Glutamatergic neuron (in vitro differentiated cells): Measurements from ENCODE around the gene GNAS. TPM values are rescaled to one million over a fixed set of nuclear protein-coding genes. Genes with fewer than 3 reads are reported as not detected.

Experiments
- DNase-seq: peaks from one replicate; pipeline ENCODE4 v3.0.0; 2022
- H3K27ac Mint-ChIP-seq: one replicate; pipeline ENCODE4 v1.8.0; 2020; ENCODE audit warnings: mild to moderate bottlenecking, mixed read lengths, inconsistent platforms; ENCODE audit not compliant: unreplicated experiment
- H3K27me3 Mint-ChIP-seq: one replicate; pipeline ENCODE4 v1.8.0; 2020; ENCODE audit warnings: mild to moderate bottlenecking, moderate library complexity, mixed read lengths, inconsistent platforms; ENCODE audit not compliant: unreplicated experiment
- H3K36me3 Mint-ChIP-seq: one replicate; pipeline ENCODE4 v1.8.0; 2020; ENCODE audit warnings: mild to moderate bottlenecking, mixed read lengths, inconsistent platforms; ENCODE audit not compliant: unreplicated experiment
- H3K4me1 Mint-ChIP-seq: one replicate; pipeline ENCODE4 v1.8.0; 2020; ENCODE audit warnings: mild to moderate bottlenecking, low read depth, mixed read lengths, inconsistent platforms; ENCODE audit not compliant: unreplicated experiment
- H3K4me3 Mint-ChIP-seq: one replicate; pipeline ENCODE4 v1.8.0; 2020; ENCODE audit warnings: mild to moderate bottlenecking, mixed read lengths, inconsistent platforms; ENCODE audit not compliant: unreplicated experiment
- H3K9me3 Mint-ChIP-seq: one replicate; pipeline ENCODE4 v1.8.0; 2020; ENCODE audit warnings: mild to moderate bottlenecking, moderate library complexity, mixed read lengths, inconsistent platforms; ENCODE audit not compliant: unreplicated experiment
- CTCF ChIP-seq: fragments of 200-600 bp; sonication (generic); IDR thresholded peaks from one replicate; pipeline ENCODE4 v1.5.0; 2021; ENCODE audit not compliant: partially characterized antibody, unreplicated experiment
- total RNA-seq: library from RNA; stranded (reverse); fragmentation: NEBNext Ultra II Directional; extraction: Animal tissue kit (Norgen Biotek cat#: 25700); gene quantifications from one replicate; pipeline ENCODE4 v1.2.1, GENCODE V29; 2021; ENCODE audit not compliant: unreplicated experiment

The GNAS gene
- total RNA-seq, 1 donor from 2014 or later: 1,989 TPM

- peaks cover 21% of the 10 kb centered on the region for H3K4me1 Mint-ChIP-seq
- H3K36me3 Mint-ChIP-seq: peaks cover 4% of the 10 kb centered on the region
- peaks cover 18% of the 10 kb centered on the region for H3K27me3 Mint-ChIP-seq
- peak; percentile 89 for DNase-seq
- peak overlapping the region; percentile 92 for H3K4me3 Mint-ChIP-seq
- peaks cover 20% of the 10 kb centered on the region for H3K9me3 Mint-ChIP-seq
- H3K27ac Mint-ChIP-seq: peak overlapping the region; percentile 89
- no peak for TF ChIP-seq CTCF
Observed at GRCh38 chr20:58890518-58891085, 38.1 kb downstream of the GNAS start.

GRCh38 chr20:58891086-58891717 lies 38.7 kb downstream of the GNAS start:
- Mint-ChIP-seq H3K27me3 (peaks cover 21% of the 10 kb centered on the region), H3K9me3 (peaks cover 20% of the 10 kb centered on the region), H3K4me1 (peaks cover 27% of the 10 kb centered on the region), H3K27ac (peak overlapping the region; percentile 66), H3K36me3 (no peaks in the 10 kb centered on the region), H3K4me3 (no peak overlapping the region)
- no peak for TF ChIP-seq CTCF
- DNase-seq: no peak

- DNase-seq: peak; percentile 56
- Mint-ChIP-seq H3K36me3 (no peaks in the 10 kb centered on the region), H3K4me3 (peak overlapping the region; percentile 92), H3K4me1 (peaks cover 32% of the 10 kb centered on the region), H3K9me3 (peaks cover 20% of the 10 kb centered on the region), H3K27ac (peak overlapping the region; percentile 98), H3K27me3 (peaks cover 21% of the 10 kb centered on the region)
- no peak for TF ChIP-seq CTCF
Observed at GRCh38 chr20:58891718-58892140, 39.2 kb downstream of the GNAS start.

GRCh38 chr20:58892141-58892931 lies 39.8 kb downstream of the GNAS start:
- H3K9me3 Mint-ChIP-seq: peaks cover 20% of the 10 kb centered on the region
- no peak for TF ChIP-seq CTCF
- H3K36me3 Mint-ChIP-seq: no peaks in the 10 kb centered on the region
- peak overlapping the region; percentile 92 for H3K4me3 Mint-ChIP-seq
- peaks cover 21% of the 10 kb centered on the region for H3K27me3 Mint-ChIP-seq
- peak overlapping the region; percentile 98 for H3K27ac Mint-ChIP-seq
- H3K4me1 Mint-ChIP-seq: peaks cover 38% of the 10 kb centered on the region
- peak; percentile 87 for DNase-seq

- DNase-seq: no peak
- Mint-ChIP-seq H3K4me1 (peaks cover 42% of the 10 kb centered on the region), H3K36me3 (no peaks in the 10 kb centered on the region), H3K27me3 (peaks cover 21% of the 10 kb centered on the region), H3K4me3 (peak overlapping the region; percentile 92), H3K27ac (peak overlapping the region; percentile 98), H3K9me3 (peaks cover 20% of the 10 kb centered on the region)
- no peak for TF ChIP-seq CTCF
Observed at GRCh38 chr20:58892932-58893224, 40.4 kb downstream of the GNAS start.
